ENCODE results near the gene AGR2.

Gene AGR2

GRCh38 chr7:16846601-16847165 lies 41.9 kb upstream of the AGR2 start:
- no peak for DNase-seq (ENCODE audit: low read depth)
- no peak overlapping the region for H3K4me3 ChIP-seq (ENCODE audit: control insufficient read depth, low read depth, low read length)

GRCh38 chr7:16845746-16846145 lies 40.9 kb upstream of the AGR2 start:
- no peak for DNase-seq (ENCODE audit: low read depth)
- no peak overlapping the region for H3K4me3 ChIP-seq (ENCODE audit: control insufficient read depth, low read depth, low read length)
- TF ChIP-seq CTCF (IDR thresholded peaks at IDR 0.05; ENCODE audit: control insufficient read depth, insufficient read depth, low read depth, low read length, missing control alignments): no peak

More at GRCh38 chr7:16846601-16847165, 41.9 kb upstream of the AGR2 start:
- no peak for TF ChIP-seq CTCF (IDR thresholded peaks at IDR 0.05; ENCODE audit: control insufficient read depth, insufficient read depth, low read depth, low read length, missing control alignments)

GRCh38 chr7:16841681-16842080 lies 36.9 kb upstream of the AGR2 start:
- DNase-seq (ENCODE audit: low read depth): peak; percentile 43
- no peak for TF ChIP-seq CTCF (IDR thresholded peaks at IDR 0.05; ENCODE audit: control insufficient read depth, insufficient read depth, low read depth, low read length, missing control alignments)
- H3K4me3 ChIP-seq (ENCODE audit: control insufficient read depth, low read depth, low read length): no peak overlapping the region

GRCh38 chr7:16840094-16840493 lies 35.3 kb upstream of the AGR2 start:
- DNase-seq (ENCODE audit: low read depth): no peak
- TF ChIP-seq CTCF (IDR thresholded peaks at IDR 0.05; ENCODE audit: control insufficient read depth, insufficient read depth, low read depth, low read length, missing control alignments): no peak
- H3K4me3 ChIP-seq (ENCODE audit: control insufficient read depth, low read depth, low read length): no peak overlapping the region

GRCh38 chr7:16839646-16840045 lies 34.8 kb upstream of the AGR2 start:
- TF ChIP-seq CTCF (IDR thresholded peaks at IDR 0.05; ENCODE audit: control insufficient read depth, insufficient read depth, low read depth, low read length, missing control alignments): no peak
- no peak overlapping the region for H3K4me3 ChIP-seq (ENCODE audit: control insufficient read depth, low read depth, low read length)
- peak; percentile 45 for DNase-seq (ENCODE audit: low read depth)

GRCh38 chr7:16838891-16839290 lies 34.1 kb upstream of the AGR2 start:
- no peak overlapping the region for H3K4me3 ChIP-seq (ENCODE audit: control insufficient read depth, low read depth, low read length)
- TF ChIP-seq CTCF (IDR thresholded peaks at IDR 0.05; ENCODE audit: control insufficient read depth, insufficient read depth, low read depth, low read length, missing control alignments): no peak

GRCh38 chr7:16838386-16838785 lies 33.6 kb upstream of the AGR2 start:
- TF ChIP-seq CTCF (IDR thresholded peaks at IDR 0.05; ENCODE audit: control insufficient read depth, insufficient read depth, low read depth, low read length, missing control alignments): no peak
- H3K4me3 ChIP-seq (ENCODE audit: control insufficient read depth, low read depth, low read length): no peak overlapping the region
- no peak for DNase-seq (ENCODE audit: low read depth)

More at GRCh38 chr7:16838891-16839290, 34.1 kb upstream of the AGR2 start:
- DNase-seq (ENCODE audit: low read depth): no peak
